HepG2 (cell line): ENCODE measurements around the gene C20orf204. TPM values are rescaled to one million over a fixed set of nuclear protein-coding genes. Genes with fewer than 3 reads are reported as not detected.

Source experiments
- GATAD2A ChIP-seq: IDR thresholded peaks from 2 replicates; pipeline ENCODE4 v1.6.1; 2016
- HOXA5 ChIP-seq: sonication (generic); formaldehyde crosslinking; IDR thresholded peaks from 2 replicates; pipeline ENCODE4 v1.4.0; 2020; ENCODE audit warnings: missing genetic modification reagents
- IRX3 ChIP-seq: sonication (generic); formaldehyde crosslinking; IDR thresholded peaks from 2 replicates; pipeline ENCODE4 v1.8.1; 2023; ENCODE audit warnings: mild to moderate bottlenecking, low read depth, missing genetic modification reagents, borderline replicate concordance
- NCOA2 ChIP-seq: sonication (generic); formaldehyde crosslinking; IDR thresholded peaks from 2 replicates; pipeline ENCODE4 v1.8.0; 2022; ENCODE audit warnings: inconsistent platforms
- RARG ChIP-seq: sonication (generic); formaldehyde crosslinking; IDR thresholded peaks from 2 replicates; pipeline ENCODE4 v1.4.0; 2020; ENCODE audit warnings: low read depth, mild to moderate bottlenecking, missing genetic modification reagents
- TAF1 ChIP-seq: sonication (generic); formaldehyde crosslinking; IDR thresholded peaks from 2 replicates; pipeline ENCODE4 v1.4.0; 2020; ENCODE audit warnings: missing genetic modification reagents
- TBX2 ChIP-seq: sonication (generic); formaldehyde crosslinking; IDR thresholded peaks from 2 replicates; pipeline ENCODE4 v1.5.0; 2020; ENCODE audit warnings: missing genetic modification reagents, mild to moderate bottlenecking, borderline replicate concordance
- ZBTB20 ChIP-seq: sonication (generic); formaldehyde crosslinking; IDR thresholded peaks from 2 replicates; pipeline ENCODE4 v1.8.1; 2023; ENCODE audit warnings: missing genetic modification reagents, low read depth, mild to moderate bottlenecking, borderline replicate concordance
- ZNF737 ChIP-seq: sonication (generic); formaldehyde crosslinking; IDR thresholded peaks from 2 replicates; pipeline ENCODE4 v1.5.0; 2020; ENCODE audit warnings: missing genetic modification reagents, mild to moderate bottlenecking, borderline replicate concordance
- polyA plus RNA-seq, 8 experiments: library from polyadenylated mRNA; depleted of rRNA in 3 of 8; stranded (reverse) in 7 of 8; unstranded in 1 of 8; fragments of >200 nt; fragmentation: Illumina TruSeq in 4 of 8; extraction: Trizol in 4 of 8; gene quantifications; 2 replicates each; pipeline versions ENCODE4 v1.2.1 to v1.2.3, GENCODE V29; 2011 to 2016; ENCODE audit warnings: low read depth in 4 of 8, missing spikeins in 1 of 8, mixed read lengths in 1 of 8; ENCODE audit not compliant: insufficient read depth in 1 of 8
- total RNA-seq, 5 experiments: library from RNA; depleted of rRNA; stranded (reverse); fragments of >200 nt; fragmentation: Illumina TruSeq; extraction: Trizol; gene quantifications; 2 replicates each; pipeline ENCODE4 v1.2.3, GENCODE V29; 2016; ENCODE audit warnings: low read depth in 1 of 5
- TF ChIP-seq, protein P1 (sequence below): sonication (generic); formaldehyde crosslinking; IDR thresholded peaks from 2 replicates; pipeline ENCODE4 v1.5.0; 2020; ENCODE audit warnings: mild to moderate bottlenecking, missing genetic modification reagents, moderate library complexity
- TF ChIP-seq, protein P2 (sequence below): IDR thresholded peaks from 2 replicates; pipeline ENCODE4 v1.6.1; 2016
- TF ChIP-seq, protein P3 (sequence below): sonication (generic); formaldehyde crosslinking; IDR thresholded peaks from 2 replicates; pipeline ENCODE4 v1.9.0; 2021; ENCODE audit warnings: missing genetic modification reagents, mild to moderate bottlenecking, borderline replicate concordance
- TF ChIP-seq, protein P4 (sequence below): sonication (generic); formaldehyde crosslinking; IDR thresholded peaks from 2 replicates; pipeline ENCODE4 v1.4.0; 2020; ENCODE audit warnings: missing genetic modification reagents, borderline replicate concordance
- TF ChIP-seq, protein P5 (sequence below): sonication (generic); formaldehyde crosslinking; IDR thresholded peaks from 2 replicates; pipeline ENCODE4 v1.8.1; 2022; ENCODE audit warnings: low read depth, mild to moderate bottlenecking, missing genetic modification reagents
- TF ChIP-seq, protein P6 (sequence below): sonication (generic); formaldehyde crosslinking; conservative IDR thresholded peaks from 2 replicates; pipeline ENCODE4 v1.4.0; 2020; ENCODE audit warnings: mild to moderate bottlenecking, missing genetic modification reagents, moderate library complexity

Gene C20orf204
- total and polyA plus RNA-seq, 2 of the 13 experiments (the other 11 are each of a cell fraction or from before 2014, with no cell fraction given): 22.1 to 80.0 TPM

DNA sequence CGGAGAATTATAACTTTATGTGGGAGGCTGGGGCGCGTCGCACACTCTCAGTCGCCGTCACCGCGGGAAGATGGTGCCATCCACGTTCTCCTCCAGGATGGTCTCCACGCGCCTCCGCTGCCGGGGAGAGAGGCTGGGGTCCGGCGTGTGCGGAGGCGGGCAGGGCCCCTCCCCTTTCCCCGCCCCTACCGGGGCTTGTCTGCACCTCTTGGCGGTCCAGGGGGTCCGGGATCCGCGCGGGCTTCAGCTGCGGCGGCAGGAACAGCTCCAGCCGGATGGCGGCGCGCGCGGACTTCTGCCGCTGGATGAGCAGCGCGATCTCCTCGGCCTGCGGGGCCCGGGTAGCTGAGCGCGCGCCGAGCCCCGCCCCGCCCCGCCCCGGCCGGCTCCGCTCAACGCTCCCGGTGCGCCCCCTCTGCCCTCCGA is 47.4 kb downstream of the C20orf204 start (continued):
- TF ChIP-seq, protein P1, sequence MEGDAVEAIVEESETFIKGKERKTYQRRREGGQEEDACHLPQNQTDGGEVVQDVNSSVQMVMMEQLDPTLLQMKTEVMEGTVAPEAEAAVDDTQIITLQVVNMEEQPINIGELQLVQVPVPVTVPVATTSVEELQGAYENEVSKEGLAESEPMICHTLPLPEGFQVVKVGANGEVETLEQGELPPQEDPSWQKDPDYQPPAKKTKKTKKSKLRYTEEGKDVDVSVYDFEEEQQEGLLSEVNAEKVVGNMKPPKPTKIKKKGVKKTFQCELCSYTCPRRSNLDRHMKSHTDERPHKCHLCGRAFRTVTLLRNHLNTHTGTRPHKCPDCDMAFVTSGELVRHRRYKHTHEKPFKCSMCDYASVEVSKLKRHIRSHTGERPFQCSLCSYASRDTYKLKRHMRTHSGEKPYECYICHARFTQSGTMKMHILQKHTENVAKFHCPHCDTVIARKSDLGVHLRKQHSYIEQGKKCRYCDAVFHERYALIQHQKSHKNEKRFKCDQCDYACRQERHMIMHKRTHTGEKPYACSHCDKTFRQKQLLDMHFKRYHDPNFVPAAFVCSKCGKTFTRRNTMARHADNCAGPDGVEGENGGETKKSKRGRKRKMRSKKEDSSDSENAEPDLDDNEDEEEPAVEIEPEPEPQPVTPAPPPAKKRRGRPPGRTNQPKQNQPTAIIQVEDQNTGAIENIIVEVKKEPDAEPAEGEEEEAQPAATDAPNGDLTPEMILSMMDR (CRISPR knock-in tag): peak; percentile 90
- peak; percentile 55 for TF ChIP-seq GATAD2A (CRISPR knock-in tag)
- TF ChIP-seq NCOA2 (CRISPR knock-in tag): peak; percentile 28; the same call in 1 of the 2 replicates
- TF ChIP-seq, protein P2, sequence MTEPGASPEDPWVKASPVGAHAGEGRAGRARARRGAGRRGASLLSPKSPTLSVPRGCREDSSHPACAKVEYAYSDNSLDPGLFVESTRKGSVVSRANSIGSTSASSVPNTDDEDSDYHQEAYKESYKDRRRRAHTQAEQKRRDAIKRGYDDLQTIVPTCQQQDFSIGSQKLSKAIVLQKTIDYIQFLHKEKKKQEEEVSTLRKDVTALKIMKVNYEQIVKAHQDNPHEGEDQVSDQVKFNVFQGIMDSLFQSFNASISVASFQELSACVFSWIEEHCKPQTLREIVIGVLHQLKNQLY (CRISPR knock-in tag): no peak
- no peak; the same call in 1 of the 2 replicates for TF ChIP-seq TAF1 (CRISPR knock-in tag)
- TF ChIP-seq, protein P3, sequence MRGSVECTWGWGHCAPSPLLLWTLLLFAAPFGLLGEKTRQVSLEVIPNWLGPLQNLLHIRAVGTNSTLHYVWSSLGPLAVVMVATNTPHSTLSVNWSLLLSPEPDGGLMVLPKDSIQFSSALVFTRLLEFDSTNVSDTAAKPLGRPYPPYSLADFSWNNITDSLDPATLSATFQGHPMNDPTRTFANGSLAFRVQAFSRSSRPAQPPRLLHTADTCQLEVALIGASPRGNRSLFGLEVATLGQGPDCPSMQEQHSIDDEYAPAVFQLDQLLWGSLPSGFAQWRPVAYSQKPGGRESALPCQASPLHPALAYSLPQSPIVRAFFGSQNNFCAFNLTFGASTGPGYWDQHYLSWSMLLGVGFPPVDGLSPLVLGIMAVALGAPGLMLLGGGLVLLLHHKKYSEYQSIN: no peak
- no peak for TF ChIP-seq ZNF737
- TF ChIP-seq, protein P4, sequence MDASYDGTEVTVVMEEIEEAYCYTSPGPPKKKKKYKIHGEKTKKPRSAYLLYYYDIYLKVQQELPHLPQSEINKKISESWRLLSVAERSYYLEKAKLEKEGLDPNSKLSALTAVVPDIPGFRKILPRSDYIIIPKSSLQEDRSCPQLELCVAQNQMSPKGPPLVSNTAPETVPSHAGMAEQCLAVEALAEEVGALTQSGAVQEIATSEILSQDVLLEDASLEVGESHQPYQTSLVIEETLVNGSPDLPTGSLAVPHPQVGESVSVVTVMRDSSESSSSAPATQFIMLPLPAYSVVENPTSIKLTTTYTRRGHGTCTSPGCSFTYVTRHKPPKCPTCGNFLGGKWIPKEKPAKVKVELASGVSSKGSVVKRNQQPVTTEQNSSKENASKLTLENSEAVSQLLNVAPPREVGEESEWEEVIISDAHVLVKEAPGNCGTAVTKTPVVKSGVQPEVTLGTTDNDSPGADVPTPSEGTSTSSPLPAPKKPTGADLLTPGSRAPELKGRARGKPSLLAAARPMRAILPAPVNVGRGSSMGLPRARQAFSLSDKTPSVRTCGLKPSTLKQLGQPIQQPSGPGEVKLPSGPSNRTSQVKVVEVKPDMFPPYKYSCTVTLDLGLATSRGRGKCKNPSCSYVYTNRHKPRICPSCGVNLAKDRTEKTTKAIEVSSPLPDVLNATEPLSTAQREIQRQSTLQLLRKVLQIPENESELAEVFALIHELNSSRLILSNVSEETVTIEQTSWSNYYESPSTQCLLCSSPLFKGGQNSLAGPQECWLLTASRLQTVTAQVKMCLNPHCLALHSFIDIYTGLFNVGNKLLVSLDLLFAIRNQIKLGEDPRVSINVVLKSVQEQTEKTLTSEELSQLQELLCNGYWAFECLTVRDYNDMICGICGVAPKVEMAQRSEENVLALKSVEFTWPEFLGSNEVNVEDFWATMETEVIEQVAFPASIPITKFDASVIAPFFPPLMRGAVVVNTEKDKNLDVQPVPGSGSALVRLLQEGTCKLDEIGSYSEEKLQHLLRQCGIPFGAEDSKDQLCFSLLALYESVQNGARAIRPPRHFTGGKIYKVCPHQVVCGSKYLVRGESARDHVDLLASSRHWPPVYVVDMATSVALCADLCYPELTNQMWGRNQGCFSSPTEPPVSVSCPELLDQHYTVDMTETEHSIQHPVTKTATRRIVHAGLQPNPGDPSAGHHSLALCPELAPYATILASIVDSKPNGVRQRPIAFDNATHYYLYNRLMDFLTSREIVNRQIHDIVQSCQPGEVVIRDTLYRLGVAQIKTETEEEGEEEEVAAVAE (CRISPR knock-in tag): no peak
- no peak for TF ChIP-seq ZBTB20 (CRISPR knock-in tag)
- no peak for TF ChIP-seq RARG (CRISPR knock-in tag)
- TF ChIP-seq, protein P5, sequence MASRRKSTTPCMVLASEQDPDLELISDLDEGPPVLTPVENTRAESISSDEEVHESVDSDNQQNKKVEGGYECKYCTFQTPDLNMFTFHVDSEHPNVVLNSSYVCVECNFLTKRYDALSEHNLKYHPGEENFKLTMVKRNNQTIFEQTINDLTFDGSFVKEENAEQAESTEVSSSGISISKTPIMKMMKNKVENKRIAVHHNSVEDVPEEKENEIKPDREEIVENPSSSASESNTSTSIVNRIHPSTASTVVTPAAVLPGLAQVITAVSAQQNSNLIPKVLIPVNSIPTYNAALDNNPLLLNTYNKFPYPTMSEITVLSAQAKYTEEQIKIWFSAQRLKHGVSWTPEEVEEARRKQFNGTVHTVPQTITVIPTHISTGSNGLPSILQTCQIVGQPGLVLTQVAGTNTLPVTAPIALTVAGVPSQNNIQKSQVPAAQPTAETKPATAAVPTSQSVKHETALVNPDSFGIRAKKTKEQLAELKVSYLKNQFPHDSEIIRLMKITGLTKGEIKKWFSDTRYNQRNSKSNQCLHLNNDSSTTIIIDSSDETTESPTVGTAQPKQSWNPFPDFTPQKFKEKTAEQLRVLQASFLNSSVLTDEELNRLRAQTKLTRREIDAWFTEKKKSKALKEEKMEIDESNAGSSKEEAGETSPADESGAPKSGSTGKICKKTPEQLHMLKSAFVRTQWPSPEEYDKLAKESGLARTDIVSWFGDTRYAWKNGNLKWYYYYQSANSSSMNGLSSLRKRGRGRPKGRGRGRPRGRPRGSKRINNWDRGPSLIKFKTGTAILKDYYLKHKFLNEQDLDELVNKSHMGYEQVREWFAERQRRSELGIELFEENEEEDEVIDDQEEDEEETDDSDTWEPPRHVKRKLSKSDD (CRISPR knock-in tag): no peak
- TF ChIP-seq TBX2 (CRISPR knock-in tag): peak; percentile 43; the same call in 1 of the 2 replicates
- TF ChIP-seq HOXA5 (CRISPR knock-in tag): no peak
- TF ChIP-seq, protein P6, sequence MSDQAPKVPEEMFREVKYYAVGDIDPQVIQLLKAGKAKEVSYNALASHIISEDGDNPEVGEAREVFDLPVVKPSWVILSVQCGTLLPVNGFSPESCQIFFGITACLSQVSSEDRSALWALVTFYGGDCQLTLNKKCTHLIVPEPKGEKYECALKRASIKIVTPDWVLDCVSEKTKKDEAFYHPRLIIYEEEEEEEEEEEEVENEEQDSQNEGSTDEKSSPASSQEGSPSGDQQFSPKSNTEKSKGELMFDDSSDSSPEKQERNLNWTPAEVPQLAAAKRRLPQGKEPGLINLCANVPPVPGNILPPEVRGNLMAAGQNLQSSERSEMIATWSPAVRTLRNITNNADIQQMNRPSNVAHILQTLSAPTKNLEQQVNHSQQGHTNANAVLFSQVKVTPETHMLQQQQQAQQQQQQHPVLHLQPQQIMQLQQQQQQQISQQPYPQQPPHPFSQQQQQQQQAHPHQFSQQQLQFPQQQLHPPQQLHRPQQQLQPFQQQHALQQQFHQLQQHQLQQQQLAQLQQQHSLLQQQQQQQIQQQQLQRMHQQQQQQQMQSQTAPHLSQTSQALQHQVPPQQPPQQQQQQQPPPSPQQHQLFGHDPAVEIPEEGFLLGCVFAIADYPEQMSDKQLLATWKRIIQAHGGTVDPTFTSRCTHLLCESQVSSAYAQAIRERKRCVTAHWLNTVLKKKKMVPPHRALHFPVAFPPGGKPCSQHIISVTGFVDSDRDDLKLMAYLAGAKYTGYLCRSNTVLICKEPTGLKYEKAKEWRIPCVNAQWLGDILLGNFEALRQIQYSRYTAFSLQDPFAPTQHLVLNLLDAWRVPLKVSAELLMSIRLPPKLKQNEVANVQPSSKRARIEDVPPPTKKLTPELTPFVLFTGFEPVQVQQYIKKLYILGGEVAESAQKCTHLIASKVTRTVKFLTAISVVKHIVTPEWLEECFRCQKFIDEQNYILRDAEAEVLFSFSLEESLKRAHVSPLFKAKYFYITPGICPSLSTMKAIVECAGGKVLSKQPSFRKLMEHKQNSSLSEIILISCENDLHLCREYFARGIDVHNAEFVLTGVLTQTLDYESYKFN: peak; percentile 21; the same call in 1 of the 2 replicates
- no peak for TF ChIP-seq IRX3
